Right renal cortex interstitium (tissue), 3 donors: ENCODE results near the gene BOLA3. TPM values are rescaled to one million over a fixed set of nuclear protein-coding genes. Genes with fewer than 3 reads are reported as not detected.
A peak's percentile ranks its signal among the peaks of the same experiment; 100 is the strongest.
"Not testable (repeated sequence)": the region's sequence is repeated elsewhere in the genome, so short reads cannot be mapped to it uniquely, and the experiment has no call there.

ENCODE experiments used
- DNase-seq, 3 donors: peaks; one replicate each; pipeline ENCODE4 v3.0.0-alpha.2; 2013; ENCODE audit warnings: low read depth in 3 of 3, low spot score in 2 of 3
- polyA plus RNA-seq, 3 donors: library from polyadenylated mRNA; unstranded; fragments of 120-200 nt; gene quantifications; one replicate each; pipeline ENCODE4 v1.2.1, GENCODE V29; 2013; ENCODE audit not compliant: insufficient read length in 3 of 3

BOLA3 gene
- polyA plus RNA-seq, 3 donors: 22.6 to 28.9 (median 27.5) TPM

DNA sequence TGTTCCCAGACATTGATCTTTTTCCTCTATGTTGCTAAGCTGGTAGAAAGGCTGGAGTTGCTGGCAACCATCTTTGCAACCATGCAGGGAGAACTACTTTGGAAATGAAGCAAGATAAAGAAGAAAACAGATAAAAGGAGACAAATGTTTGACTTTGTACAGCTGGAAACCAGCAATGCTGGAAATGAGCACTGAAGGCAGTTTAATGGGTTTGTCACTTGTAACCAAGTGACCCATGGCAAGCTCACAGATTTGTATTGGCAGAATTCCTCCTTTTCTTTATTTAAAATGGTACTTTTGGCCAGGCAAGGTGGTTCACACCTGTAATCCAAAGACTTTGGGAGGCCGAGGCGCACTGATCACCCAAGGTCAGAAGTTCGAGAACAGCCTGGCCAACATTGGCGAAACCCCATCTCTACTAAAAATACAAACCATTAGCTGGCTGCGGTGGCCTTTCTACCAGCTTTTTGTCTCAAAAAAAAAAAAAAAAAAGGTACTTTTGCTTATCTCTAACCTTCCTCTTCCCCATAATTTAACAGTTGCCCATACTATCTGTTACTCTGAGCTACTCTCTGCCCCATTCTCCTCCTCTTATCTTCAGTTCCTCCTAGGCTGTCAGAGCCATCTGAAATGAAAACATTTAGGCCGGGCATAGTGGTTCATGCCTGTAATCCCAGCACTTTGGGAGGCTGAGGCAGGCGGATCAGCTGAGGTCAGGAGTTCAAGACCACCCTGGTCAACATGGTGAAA is 2.0 kb upstream of the BOLA3 start:
- no peak for DNase-seq

GRCh38 chr2:74149247-74149525 is 1.5 kb upstream of the BOLA3 start:
- no peak for DNase-seq

GRCh38 chr2:74148457-74149246 is 940 bp upstream of the BOLA3 start:
- no peak for DNase-seq

GRCh38 chr2:74146929-74147726 is 584 bp downstream of the BOLA3 start:
- DNase-seq: peak in 1 of 3 donors; percentile 9

DNA sequence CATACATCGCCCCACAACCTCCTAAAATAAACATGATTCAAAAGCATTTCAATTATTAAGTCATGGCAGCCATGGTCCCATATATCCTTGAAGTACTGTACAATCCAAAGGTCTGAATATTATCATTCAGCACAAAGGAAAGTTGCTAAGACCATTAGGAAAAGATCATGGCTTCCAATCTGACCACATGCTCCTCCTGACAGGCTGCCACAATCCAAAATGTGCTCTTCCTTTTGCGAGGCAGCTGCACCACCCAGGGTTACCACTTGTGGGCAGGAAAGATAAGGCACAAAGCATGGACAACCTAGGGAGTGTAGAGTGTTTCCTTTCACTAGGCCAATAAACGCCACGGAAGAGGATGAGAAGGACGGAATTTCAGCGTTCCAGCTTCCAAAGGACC is 5.4 kb downstream of the BOLA3 start:
- no peak for DNase-seq

DNA sequence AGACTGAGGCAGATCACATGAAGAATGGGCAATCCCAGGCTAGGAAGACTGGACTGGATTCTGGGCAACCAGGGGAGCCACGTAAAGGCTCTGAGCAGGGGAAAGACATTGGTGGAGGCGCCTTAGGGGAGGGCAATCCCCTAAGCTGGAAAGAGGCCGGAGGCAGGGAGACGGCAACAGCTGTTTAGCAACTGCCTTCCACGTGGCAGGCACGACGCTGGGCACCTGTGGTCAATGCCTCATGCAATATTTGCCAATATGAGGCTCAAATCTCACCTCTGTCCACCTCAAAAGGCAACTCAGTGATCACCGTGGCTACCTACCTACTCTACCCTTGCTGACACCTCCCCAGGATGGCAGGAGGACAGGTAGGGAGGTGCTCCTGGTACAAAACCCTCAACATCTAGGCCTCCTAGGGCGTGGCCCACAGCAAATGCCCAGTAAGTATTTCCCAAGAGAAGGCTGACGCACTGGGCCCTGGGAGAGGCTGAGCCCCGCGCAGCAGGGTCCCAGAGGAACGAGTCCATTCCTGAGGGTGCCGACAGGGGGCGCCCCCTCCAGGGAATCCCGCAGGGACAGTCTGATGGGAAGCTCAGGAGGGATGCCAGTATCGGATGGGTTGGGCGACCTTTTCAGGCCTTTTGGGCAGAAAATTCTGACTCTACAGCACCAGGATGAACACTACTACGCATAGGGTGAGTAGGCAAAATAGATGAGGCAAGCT is 8.9 kb downstream of the BOLA3 start:
- DNase-seq: no peak

DNA sequence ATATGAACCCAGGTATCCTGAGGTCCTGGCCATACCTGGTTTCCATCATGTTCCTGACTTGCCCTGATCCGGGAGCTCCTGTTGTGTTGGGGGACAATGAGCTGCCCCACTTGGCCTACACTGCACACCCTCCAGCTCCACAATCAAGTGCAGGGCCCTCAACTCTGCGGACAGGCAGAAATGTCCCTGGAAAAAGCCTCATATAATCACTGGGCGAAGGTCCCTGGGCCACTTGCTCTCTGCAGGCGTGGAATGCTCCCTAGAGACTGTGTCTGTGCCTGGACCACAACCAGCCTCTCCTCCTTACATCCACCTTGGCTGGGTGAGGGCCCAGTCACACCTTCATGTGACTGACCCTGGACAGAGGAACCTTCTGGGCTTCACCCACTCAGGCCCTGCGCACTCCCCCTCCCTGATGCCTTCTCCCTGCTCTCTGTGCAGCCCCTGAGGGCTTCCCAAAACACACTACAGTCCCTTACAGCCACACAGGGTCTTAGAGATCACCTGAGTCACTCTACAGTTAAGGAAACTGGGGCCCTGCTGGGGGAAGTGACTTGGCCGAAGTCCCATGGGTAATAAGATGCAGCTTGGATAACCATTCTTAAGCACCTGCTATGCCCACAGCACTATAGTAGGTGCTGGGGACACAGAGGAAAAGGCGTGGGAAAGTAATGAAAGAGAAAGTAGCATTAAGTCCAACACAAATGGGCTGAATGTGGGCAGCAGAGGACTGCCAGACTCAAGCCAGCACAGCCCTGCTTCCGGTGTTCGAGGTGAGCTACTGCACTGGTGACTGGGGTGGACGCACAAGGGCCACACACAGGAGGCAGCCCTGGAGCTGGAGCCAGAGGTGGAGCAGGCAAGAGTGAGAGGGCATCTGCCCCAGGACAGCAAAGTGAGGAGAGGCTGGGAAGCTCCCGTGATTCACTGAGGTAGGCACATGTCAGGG is 9.8 kb downstream of the BOLA3 start:
- DNase-seq: no peak

DNA sequence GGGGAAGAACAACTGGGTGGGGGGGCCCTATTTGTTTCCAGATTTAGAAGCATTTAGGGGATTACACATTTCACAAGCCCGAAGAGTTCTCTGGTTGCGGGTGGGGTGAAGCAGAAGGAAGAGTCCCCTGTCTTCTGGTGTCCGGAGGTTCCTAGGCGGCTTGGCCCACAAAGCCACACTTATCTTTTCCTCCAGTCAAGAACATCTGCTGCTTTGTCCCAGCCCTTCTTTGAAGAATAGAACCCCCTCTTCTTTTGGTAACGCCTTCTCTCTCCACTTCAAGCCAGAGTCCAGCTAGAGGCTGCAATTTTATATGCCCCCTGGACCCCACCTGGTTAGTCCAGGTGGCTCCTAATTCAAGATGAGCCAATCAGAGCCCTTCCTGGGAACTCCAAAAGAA is 15.8 kb downstream of the BOLA3 start:
- no peak for DNase-seq

- no peak for DNase-seq
Observed at GRCh38 chr2:74130211-74130995, 17.3 kb downstream of the BOLA3 start.

GRCh38 chr2:74128206-74128605 is 19.5 kb downstream of the BOLA3 start:
- no peak for DNase-seq

- not testable (repeated sequence) for DNase-seq
Observed at GRCh38 chr2:74123955-74124354, 23.8 kb downstream of the BOLA3 start.

DNA sequence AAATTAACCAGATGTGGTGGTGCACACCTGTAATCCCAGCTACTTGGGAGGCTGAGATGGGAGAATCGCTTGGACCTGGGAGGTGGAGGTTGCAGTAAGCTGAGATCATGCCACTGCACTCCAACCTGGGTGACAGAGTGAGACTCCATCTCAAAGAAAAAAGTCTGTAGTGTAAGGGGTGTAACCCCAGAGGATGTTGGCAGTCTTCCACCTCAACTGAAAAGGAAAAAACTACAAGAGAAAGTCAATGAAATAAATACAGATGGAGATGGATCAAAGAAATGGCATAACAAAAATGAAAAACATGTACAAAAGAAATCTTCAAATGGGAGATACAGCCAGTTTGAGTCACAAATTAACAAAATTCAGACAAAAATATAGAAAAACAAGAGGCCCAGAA is 25.9 kb downstream of the BOLA3 start:
- not testable (repeated sequence) for DNase-seq

DNA sequence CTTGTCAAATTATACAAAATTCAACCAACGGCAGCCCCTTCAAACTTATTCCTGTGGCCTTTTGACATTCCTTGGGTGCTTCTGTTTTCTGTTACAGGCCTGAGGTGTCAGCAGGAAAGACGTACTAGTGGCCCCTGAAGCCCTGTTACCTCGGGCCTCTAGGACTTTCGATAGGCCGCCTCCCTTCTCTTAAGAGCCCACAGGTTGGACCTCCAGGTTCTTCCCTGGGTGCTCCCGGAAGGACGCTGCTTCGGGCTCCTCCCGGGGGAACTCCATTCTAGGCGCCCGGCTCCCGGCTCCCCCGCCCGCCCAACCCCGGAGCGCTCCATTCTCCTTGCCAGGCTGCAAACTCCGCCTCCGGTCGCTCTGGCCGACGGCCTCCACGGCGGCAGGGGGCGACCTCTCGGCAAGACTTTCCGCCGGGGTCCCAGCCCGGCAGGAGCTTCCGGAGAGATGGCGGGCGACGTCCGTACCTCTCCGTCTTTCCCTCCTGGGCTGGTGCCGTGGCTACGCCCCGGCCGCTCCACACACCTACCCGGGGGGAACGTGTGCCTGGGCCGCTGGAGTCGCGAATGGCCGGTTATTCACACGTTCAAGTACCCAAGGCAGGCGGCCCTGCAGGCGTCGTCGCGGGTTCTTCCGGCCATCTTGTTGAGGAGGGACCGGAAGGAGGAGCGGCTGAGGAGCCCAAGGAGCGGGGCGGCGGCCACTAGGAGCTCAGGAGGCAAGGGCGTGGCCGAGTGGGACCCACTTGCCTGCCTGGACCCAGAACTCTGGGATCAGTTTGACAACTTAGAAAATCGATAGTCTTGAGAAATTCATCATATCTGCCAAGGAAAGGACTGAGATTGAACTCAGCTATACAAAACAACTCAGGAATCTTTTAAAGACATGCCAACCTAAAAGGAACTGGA is 27.5 kb downstream of the BOLA3 start:
- peak; percentile 61 to 67 (median 65) for DNase-seq

DNA sequence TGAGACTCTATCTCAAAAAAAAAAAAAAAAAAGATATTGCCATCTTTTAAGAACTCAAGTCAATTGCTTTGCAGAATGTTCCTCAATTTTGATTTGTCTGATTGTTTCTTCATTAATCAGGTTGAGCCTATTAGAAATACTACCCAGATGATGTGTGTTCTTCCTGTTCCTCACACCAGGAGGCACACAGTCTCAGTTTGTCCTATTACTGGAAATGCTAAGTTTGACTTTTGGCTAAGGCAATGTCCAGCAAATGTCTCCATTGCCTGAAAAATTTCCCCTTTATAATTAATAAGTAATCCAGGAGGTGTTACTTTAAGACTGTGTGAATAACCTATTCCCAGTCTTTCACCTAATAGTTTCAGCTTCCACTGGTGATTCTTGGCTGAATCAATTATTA is 28.4 kb downstream of the BOLA3 start:
- DNase-seq: no peak

GRCh38 chr2:74111380-74111779 is 36.3 kb downstream of the BOLA3 start:
- no peak for DNase-seq

DNA sequence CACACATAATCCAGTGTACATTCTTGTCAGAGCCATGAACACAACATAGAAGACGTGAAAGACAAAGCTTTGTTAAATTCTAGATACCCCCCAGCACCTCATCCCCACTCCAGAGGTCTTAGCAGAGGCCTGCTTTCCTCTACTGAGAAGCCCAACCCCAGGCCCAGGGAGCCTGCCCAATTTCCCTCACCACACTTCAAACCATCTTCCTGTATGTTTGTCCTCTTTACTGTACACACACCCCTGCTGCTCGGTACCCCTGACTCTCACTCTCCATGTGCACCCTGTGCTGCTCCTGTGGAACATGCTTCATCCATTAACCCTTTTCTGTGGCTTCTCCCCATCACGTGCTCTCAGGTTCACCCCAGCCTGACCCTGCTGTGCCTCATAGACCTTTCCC is 37.2 kb downstream of the BOLA3 start:
- DNase-seq: no peak

DNA sequence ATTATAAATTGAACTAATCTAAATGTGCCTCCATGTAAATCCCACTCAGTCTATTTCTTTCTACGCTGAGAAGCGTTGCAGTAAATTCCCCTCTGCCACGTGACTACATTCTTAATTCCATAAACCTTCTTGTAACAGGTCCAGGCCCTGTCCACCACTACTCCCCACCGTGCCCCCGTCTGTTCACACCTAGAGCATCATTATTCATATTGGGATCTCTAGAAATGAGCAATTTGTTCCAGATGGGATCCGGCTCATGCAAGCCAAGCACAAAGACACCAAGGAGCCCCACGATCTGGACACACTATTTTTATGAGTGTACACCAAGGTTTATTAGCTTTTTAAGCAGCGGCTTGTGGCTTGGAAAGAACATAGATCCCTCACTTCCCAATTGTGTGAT is 38.2 kb downstream of the BOLA3 start:
- no peak for DNase-seq

GRCh38 chr2:74107071-74107470 is 40.6 kb downstream of the BOLA3 start:
- DNase-seq: no peak
